BE2C (cell line): ENCODE results near the gene DENND2A.
A peak's percentile ranks its signal among the peaks of the same experiment; 100 is the strongest.
"Not testable (repeated sequence)": the region's sequence is repeated elsewhere in the genome, so short reads cannot be mapped to it uniquely, and the experiment has no call there.

Experiments
- DNase-seq: peaks from one replicate; pipeline ENCODE4 v3.0.0-alpha.2; 2020
- H3K27me3 ChIP-seq: fragments of 250-450 bp; sonication (Bioruptor Pico); 2 replicates; pipeline ENCODE4 v1.5.1; 2020; ENCODE audit warnings: mild to moderate bottlenecking
- H3K36me3 ChIP-seq: fragments of 250-450 bp; sonication (Bioruptor Pico); 2 replicates; pipeline ENCODE4 v1.5.1; 2020; ENCODE audit warnings: mild to moderate bottlenecking
- H3K4me1 ChIP-seq: fragments of 250-450 bp; sonication (Bioruptor Pico); 2 replicates; pipeline ENCODE4 v1.5.1; 2020
- H3K4me3 ChIP-seq: 2 replicates; pipeline ENCODE4 v1.5.1; 2011; ENCODE audit warnings: low read depth, low read length
- H3K9me3 ChIP-seq: fragments of 250-450 bp; sonication (Bioruptor Pico); 2 replicates; pipeline ENCODE4 v1.5.1; 2020
- TF ChIP-seq, protein P1 (sequence below): IDR thresholded peaks from 2 replicates; pipeline ENCODE4 v1.5.1; 2012; ENCODE audit warnings: mild to moderate bottlenecking, low read depth, low read length

Gene DENND2A

DNA sequence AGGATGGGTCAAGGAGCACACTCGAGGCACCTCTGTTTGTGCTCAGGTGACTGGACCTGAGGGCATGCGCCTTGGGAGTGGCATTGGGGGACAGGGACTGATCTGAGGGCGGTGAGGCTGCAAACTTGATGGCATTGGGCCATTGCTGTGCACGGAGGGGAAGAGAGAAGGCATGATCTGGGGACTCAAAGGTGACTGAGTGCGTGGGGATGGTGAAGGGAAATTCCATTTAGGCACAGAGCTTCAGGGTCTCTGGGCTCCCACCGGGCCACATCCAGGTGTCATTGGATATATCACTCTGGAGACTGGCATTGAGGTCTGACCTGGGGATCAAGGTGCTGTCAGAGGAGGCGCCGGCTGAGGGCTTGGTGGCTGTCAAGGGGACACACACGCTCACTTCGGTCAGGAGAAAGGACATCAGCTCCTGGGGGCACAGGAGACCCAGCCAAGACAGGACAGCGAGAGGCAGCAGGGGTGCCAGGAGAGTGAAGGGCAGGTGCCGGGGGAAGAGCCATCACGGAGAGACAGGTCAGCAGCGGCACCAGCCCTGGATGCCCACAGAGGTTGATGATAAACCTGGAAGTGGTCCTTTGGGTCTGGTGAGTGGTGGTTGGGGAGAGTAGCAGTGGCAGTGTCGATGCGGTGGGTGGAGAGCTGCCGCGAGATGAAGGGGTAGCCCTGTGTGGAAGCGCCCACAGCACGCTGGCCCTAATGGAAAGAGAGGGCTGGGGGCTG, 37.6 kb upstream of the DENND2A start:
- Histone ChIP-seq H3K4me3 (no peak overlapping the region), H3K27me3 (peaks cover 5% of the 10 kb centered on the region; the same call in 1 of the 2 replicates), H3K9me3 (no peaks in the 10 kb centered on the region), H3K36me3 (no peaks in the 10 kb centered on the region), H3K4me1 (no peaks in the 10 kb centered on the region)
- TF ChIP-seq, protein P1, sequence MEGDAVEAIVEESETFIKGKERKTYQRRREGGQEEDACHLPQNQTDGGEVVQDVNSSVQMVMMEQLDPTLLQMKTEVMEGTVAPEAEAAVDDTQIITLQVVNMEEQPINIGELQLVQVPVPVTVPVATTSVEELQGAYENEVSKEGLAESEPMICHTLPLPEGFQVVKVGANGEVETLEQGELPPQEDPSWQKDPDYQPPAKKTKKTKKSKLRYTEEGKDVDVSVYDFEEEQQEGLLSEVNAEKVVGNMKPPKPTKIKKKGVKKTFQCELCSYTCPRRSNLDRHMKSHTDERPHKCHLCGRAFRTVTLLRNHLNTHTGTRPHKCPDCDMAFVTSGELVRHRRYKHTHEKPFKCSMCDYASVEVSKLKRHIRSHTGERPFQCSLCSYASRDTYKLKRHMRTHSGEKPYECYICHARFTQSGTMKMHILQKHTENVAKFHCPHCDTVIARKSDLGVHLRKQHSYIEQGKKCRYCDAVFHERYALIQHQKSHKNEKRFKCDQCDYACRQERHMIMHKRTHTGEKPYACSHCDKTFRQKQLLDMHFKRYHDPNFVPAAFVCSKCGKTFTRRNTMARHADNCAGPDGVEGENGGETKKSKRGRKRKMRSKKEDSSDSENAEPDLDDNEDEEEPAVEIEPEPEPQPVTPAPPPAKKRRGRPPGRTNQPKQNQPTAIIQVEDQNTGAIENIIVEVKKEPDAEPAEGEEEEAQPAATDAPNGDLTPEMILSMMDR = no peak
- DNase-seq = no peak

DNA sequence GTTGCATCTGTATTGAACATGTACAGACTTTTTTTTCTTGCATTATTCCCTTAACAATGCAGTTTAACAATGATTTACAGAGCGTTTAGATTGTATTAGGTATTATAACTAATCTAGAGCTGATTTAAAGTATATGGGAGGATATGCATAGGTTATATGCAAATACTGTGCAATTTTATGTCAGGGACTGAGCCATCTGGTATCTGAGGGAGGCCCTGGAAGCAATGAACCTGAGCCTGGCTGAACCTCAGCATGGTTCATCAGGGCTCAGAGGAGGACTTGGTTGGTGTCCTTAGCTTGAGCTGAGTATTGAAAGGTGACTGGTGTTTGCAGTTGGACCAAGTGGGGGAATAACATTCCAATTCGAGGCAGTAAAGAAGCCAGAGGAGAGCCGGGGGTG, 36.9 kb upstream of the DENND2A start:
- H3K9me3 ChIP-seq = no peaks in the 10 kb centered on the region
- no peaks in the 10 kb centered on the region for H3K4me1 ChIP-seq
- TF ChIP-seq, protein P1 = no peak
- DNase-seq = no peak
- H3K36me3 ChIP-seq = no peaks in the 10 kb centered on the region
- H3K4me3 ChIP-seq = no peak overlapping the region
- H3K27me3 ChIP-seq = peaks cover 6% of the 10 kb centered on the region; the same call in 1 of the 2 replicates

DNA sequence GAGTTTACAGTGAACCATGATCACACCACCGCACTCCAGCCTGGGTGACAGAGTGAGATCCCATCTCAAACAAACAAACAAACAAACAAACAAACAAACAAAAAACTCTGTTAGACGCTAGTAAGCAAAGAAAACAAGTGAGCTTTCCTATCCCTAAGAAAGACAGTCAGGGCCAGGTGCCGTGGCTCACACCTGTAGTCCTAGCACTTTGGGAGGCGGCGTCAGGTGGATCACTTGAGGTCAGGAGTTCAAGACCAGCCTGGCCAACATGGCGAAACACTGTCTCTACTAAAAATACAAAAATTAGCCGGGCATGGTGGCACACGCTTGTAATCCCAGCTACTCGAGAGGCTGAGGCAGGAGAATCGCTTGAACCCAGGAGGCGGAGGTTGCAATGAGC, 36.3 kb upstream of the DENND2A start:
- not testable (repeated sequence) for H3K4me1 ChIP-seq, H3K36me3 ChIP-seq

DNA sequence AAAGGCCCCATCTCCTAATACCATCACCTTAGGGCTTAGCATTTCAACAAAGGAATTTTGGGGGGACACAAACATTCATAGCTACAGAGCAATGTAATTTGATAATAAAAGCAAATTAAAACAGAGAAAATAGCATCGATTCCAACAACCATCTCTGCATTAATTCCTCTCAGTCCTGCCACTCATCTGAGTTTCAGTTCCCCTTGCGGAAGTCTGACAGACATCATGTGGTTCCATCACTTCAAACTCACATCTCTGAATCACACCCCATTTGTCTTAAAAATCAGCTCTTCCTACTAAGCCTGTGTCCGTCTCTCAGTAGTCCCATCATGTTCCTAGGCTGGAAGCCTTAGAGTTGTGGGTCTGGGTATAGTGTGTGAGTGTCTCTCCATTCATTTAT, 35.7 kb upstream of the DENND2A start:
- Histone ChIP-seq H3K4me3 (no peak overlapping the region), H3K9me3 (no peaks in the 10 kb centered on the region), H3K27me3 (peaks cover 6% of the 10 kb centered on the region; the same call in 1 of the 2 replicates), H3K4me1 (no peaks in the 10 kb centered on the region), H3K36me3 (no peaks in the 10 kb centered on the region)
- TF ChIP-seq, protein P1 = no peak
- DNase-seq = no peak

More for the DNA sequence above, 36.3 kb upstream of the DENND2A start:
- not testable (repeated sequence) for H3K4me3 ChIP-seq, DNase-seq, H3K27me3 ChIP-seq, H3K9me3 ChIP-seq

DNA sequence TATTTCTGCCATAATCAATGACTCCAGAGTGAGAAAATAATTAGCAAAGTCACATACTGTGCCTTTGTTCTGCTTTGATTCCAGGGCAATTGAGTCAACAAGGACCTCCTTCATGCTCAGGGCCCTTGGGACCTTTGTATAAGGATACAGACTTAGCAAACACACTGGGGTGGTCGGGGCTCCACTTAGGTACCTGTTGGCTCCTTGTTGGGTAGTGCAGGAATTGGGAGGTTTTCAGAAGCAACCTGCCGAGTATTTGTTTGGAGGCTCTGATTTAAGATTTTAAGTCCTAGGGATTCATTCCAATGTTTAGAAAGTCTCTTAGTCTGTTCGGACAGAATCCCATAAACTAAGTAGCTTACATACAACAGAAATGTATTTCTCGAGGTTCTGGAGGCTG, 35.1 kb upstream of the DENND2A start:
- Histone ChIP-seq H3K27me3 (peaks cover 6% of the 10 kb centered on the region; the same call in 1 of the 2 replicates), H3K9me3 (no peaks in the 10 kb centered on the region), H3K36me3 (no peaks in the 10 kb centered on the region), H3K4me1 (no peaks in the 10 kb centered on the region), H3K4me3 (no peak overlapping the region)
- TF ChIP-seq, protein P1 = no peak
- DNase-seq = no peak

DNA sequence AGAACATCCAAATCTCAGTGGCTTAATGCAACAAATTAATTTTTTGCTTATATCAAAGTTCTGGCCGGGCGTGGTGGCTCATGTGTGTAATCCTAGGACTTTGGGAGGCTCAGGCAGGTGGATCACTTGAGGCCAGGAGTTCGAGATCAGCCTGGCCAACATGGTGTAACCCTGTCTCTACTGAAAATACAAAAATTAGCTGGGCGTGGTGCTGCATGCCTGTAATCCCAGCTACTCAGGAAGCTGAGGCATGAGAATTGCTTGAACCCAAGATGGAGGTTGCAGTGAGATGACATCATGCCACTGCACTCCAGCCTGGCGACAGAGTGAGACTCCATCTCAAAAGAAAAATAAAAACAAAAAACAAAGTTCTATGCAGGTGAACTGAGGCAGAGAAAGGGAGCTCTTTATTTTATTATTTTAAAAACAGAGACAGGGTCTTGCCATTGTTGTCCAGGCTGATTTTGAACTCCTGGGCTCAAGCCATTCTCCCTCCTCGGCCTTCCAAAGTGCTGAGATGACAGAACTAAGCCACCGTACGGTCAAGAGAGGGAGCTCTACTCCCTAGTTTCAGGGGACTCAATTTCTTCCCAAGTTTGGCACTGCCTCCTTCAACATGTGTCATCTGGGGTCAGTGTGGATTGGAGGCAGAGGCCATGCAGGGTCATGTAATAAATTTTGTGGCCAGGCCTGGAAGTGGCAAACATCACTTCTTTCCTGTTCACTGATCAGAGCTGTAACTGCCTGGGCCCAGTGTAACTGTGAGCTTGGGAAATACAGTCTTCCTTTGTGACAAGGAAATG, 34.5 kb upstream of the DENND2A start:
- no peaks in the 10 kb centered on the region for H3K36me3 ChIP-seq
- H3K9me3 ChIP-seq = no peaks in the 10 kb centered on the region
- H3K4me1 ChIP-seq = no peaks in the 10 kb centered on the region
- peaks cover 6% of the 10 kb centered on the region; the same call in 1 of the 2 replicates for H3K27me3 ChIP-seq
- TF ChIP-seq, protein P1 = peak; percentile 71
- peak; percentile 36 for DNase-seq
- no peak overlapping the region for H3K4me3 ChIP-seq
